DND-41 (cell line): ENCODE measurements around the gene CPHXL.

Experiments used
- ATAC-seq: fragments of 200-7000 bp; cut with Tn5 transposase; 3 replicates; pipeline ENCODE4 v1.9.1; 2021; ENCODE audit warnings: low read depth; ENCODE audit not compliant: insufficient read depth
- DNase-seq: peaks from one replicate; pipeline ENCODE4 v3.0.0-alpha.2; 2020
- H2AFZ ChIP-seq: 2 replicates; pipeline ENCODE4 v1.6.0; 2012; ENCODE audit warnings: low read depth, low read length
- H3K27ac ChIP-seq: 2 replicates; pipeline ENCODE4 v1.5.1; 2012; ENCODE audit warnings: low read length, inconsistent platforms
- H3K27me3 ChIP-seq: fragments of 200-600 bp; sonication (generic); 2 replicates; pipeline ENCODE4 v1.6.0; 2012; ENCODE audit warnings: low read length, mild to moderate bottlenecking, inconsistent platforms; ENCODE audit not compliant: insufficient read depth, poor library complexity
- H3K36me3 ChIP-seq: 2 replicates; pipeline ENCODE4 v1.5.1; 2012; ENCODE audit warnings: low read length, inconsistent platforms; ENCODE audit not compliant: insufficient read depth
- H3K4me1 ChIP-seq: 2 replicates; pipeline ENCODE4 v1.5.1; 2012; ENCODE audit warnings: mild to moderate bottlenecking, low read length; ENCODE audit not compliant: insufficient read depth
- H3K4me2 ChIP-seq: 2 replicates; pipeline ENCODE4 v1.6.0; 2012; ENCODE audit warnings: mild to moderate bottlenecking, moderate library complexity, low read length, inconsistent platforms; ENCODE audit not compliant: insufficient read depth
- H3K4me3 ChIP-seq, 2 experiments: fragments of 200-600 bp in 1 of 2; shearing (Covaris generic) in 1 of 2; 2 replicates each; pipeline ENCODE4 v1.5.1; 2012 to 2016; ENCODE audit warnings: inconsistent platforms in 2 of 2, low read length in 2 of 2, mild to moderate bottlenecking in 2 of 2, low read depth in 1 of 2, moderate library complexity in 1 of 2
- H3K79me2 ChIP-seq: 2 replicates; pipeline ENCODE4 v1.6.0; 2012; ENCODE audit warnings: low read length, inconsistent platforms; ENCODE audit not compliant: insufficient read depth
- H3K9ac ChIP-seq: 2 replicates; pipeline ENCODE4 v1.6.0; 2012; ENCODE audit warnings: low read depth, mild to moderate bottlenecking, inconsistent platforms, low read length, moderate library complexity
- H3K9me3 ChIP-seq: 2 replicates; pipeline ENCODE4 v1.5.1; 2012; ENCODE audit warnings: low read length, moderate library complexity, mild to moderate bottlenecking, inconsistent platforms; ENCODE audit not compliant: insufficient read depth, severe bottlenecking
- H4K20me1 ChIP-seq: 2 replicates; pipeline ENCODE4 v1.6.0; 2012; ENCODE audit warnings: low read length; ENCODE audit not compliant: insufficient read depth
- CTCF ChIP-seq: IDR thresholded peaks from 2 replicates; pipeline ENCODE4 v1.5.1; 2012; ENCODE audit warnings: borderline replicate concordance, low read length, moderate library complexity, mild to moderate bottlenecking; ENCODE audit not compliant: poor library complexity, severe bottlenecking; ENCODE audit errors: extremely low read depth
- EZH2 ChIP-seq: IDR thresholded peaks from 3 replicates; pipeline ENCODE4 v1.6.1; 2012; ENCODE audit warnings: borderline replicate concordance, low read depth, mild to moderate bottlenecking, moderate library complexity, low read length, inconsistent platforms; ENCODE audit not compliant: severe bottlenecking

CPHXL gene

DNA sequence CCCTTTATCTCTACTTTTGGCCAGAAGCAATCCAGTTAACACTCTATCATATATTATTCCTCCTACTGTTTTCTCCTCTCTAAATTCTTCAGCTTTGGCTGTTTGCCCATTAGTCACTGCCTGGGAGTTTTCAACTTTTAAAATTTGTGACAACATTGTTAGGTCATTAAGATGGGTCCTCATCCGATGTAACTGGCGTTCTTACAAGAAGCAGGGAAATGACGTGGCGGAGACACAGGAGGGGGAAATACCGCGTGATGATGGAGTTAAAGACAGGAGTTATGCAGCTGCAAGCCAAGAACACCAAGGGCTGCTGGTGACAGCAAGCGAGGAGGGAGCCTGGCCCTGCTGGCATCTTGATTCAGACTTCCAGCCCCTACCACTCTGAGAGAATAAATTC is 34.8 kb upstream of the CPHXL start:
- DNase-seq (no peak), ATAC-seq (no peak)
- Histone ChIP-seq H3K27ac (no peak overlapping the region), H3K4me3 (no peak overlapping the region), H3K36me3 (no peaks in the 10 kb centered on the region), H3K27me3 (no peaks in the 10 kb centered on the region), H3K4me1 (no peaks in the 10 kb centered on the region), H3K4me2 (no peak overlapping the region), H4K20me1 (no peaks in the 10 kb centered on the region), H3K9ac (no peak overlapping the region), H2AFZ (no peak overlapping the region), H3K9me3 (no peaks in the 10 kb centered on the region), H3K79me2 (no peaks in the 10 kb centered on the region)
- no peak for TF ChIP-seq CTCF
- no peak for TF ChIP-seq EZH2

GRCh38 chr16:75760018-75760519 is 33.8 kb upstream of the CPHXL start:
- DNase-seq (no peak), ATAC-seq (no peak)
- H2AFZ ChIP-seq = no peak overlapping the region
- H3K36me3 ChIP-seq = no peaks in the 10 kb centered on the region
- no peak overlapping the region for H3K27ac ChIP-seq
- no peaks in the 10 kb centered on the region for H4K20me1 ChIP-seq
- no peaks in the 10 kb centered on the region for H3K79me2 ChIP-seq
- H3K4me2 ChIP-seq = no peak overlapping the region
- no peak overlapping the region for H3K9ac ChIP-seq
- TF ChIP-seq CTCF (no peak), EZH2 (no peak)
- no peaks in the 10 kb centered on the region for H3K27me3 ChIP-seq
- no peak overlapping the region for H3K4me3 ChIP-seq
- H3K9me3 ChIP-seq = no peaks in the 10 kb centered on the region
- no peaks in the 10 kb centered on the region for H3K4me1 ChIP-seq

DNA sequence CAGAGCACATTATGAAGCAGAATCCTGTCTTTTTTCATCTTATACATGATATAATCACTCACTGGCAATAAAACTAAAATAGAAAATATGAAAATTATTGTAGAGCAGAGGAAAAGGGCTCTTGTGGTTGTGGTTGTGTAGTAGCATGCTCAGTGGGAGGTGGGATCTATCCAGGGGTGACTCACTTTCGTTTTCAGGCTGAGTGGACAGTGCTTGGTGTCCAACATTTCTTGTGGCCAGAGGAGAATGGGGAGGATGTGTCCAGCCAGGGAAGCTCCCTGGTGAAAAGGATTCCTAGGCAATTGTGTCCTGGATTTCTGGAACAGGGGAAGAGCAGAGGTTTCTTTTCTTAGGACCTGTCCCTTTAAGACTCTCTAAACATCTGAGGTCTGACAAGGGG is 31.9 kb upstream of the CPHXL start:
- Histone ChIP-seq H3K9me3 (no peaks in the 10 kb centered on the region), H2AFZ (no peak overlapping the region), H4K20me1 (no peaks in the 10 kb centered on the region), H3K27me3 (no peaks in the 10 kb centered on the region), H3K79me2 (no peaks in the 10 kb centered on the region), H3K27ac (no peak overlapping the region), H3K4me2 (no peak overlapping the region), H3K4me3 (no peak overlapping the region), H3K4me1 (no peaks in the 10 kb centered on the region), H3K9ac (no peak overlapping the region), H3K36me3 (no peaks in the 10 kb centered on the region)
- ATAC-seq = no peak
- TF ChIP-seq CTCF = no peak
- TF ChIP-seq EZH2 = no peak
- DNase-seq = no peak

DNA sequence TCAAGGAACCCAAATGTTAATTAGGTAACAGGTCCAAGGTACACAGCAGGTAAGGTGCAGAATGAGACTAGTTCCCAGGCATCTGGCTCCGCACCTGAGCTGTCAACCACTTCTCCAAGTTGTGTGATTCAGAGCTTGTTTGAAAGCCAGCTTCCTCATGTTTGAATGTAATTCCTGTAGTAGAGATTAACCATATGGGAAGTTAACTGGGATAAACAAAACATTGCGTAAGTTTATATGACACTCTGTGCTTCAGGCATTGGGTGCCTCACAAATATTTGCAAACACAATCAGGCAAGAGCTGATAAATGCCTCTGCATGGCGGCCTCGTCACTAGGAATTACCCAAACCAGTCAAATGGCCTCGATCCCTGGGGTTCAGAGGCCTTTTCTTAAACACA is 27.9 kb upstream of the CPHXL start:
- Histone ChIP-seq H3K27me3 (no peaks in the 10 kb centered on the region), H2AFZ (no peak overlapping the region), H3K27ac (no peak overlapping the region), H3K4me2 (no peak overlapping the region), H4K20me1 (no peaks in the 10 kb centered on the region), H3K4me1 (no peaks in the 10 kb centered on the region), H3K4me3 (no peak overlapping the region), H3K9ac (no peak overlapping the region), H3K9me3 (no peaks in the 10 kb centered on the region), H3K36me3 (no peaks in the 10 kb centered on the region), H3K79me2 (no peaks in the 10 kb centered on the region)
- DNase-seq (no peak), ATAC-seq (no peak)
- no peak for TF ChIP-seq CTCF
- no peak for TF ChIP-seq EZH2
